Suprapubic skin (tissue), 4 donors: Measurements from ENCODE around the gene CLASP1. TPM values are rescaled to one million over a fixed set of nuclear protein-coding genes. Genes with fewer than 3 reads are reported as not detected.

Experiments
- DNase-seq, 2 donors: peaks; one replicate each; pipeline ENCODE4 v3.0.0-alpha.2; 2019; ENCODE audit warnings: low spot score in 2 of 2
- H3K27ac ChIP-seq: fragments of 200-600 bp; sonication (generic); one replicate; pipeline ENCODE4 v1.5.1; 2019
- H3K27me3 ChIP-seq: fragments of 200-600 bp; sonication (generic); one replicate; pipeline ENCODE4 v1.5.1; 2019
- H3K36me3 ChIP-seq: fragments of 200-600 bp; sonication (generic); one replicate; pipeline ENCODE4 v1.5.1; 2019
- H3K4me1 ChIP-seq: fragments of 200-600 bp; sonication (generic); one replicate; pipeline ENCODE4 v1.5.1; 2019
- H3K4me3 ChIP-seq: fragments of 200-600 bp; sonication (generic); one replicate; pipeline ENCODE4 v1.5.1; 2019; ENCODE audit warnings: mild to moderate bottlenecking
- H3K9me3 ChIP-seq: fragments of 200-600 bp; sonication (generic); one replicate; pipeline ENCODE4 v1.5.1; 2019
- CTCF ChIP-seq, 2 donors: fragments of 200-600 bp in 1 of 2; fragments of 450-650 bp in 1 of 2; sonication (generic) in 1 of 2; IDR thresholded peaks; one replicate each; pipeline ENCODE4 v1.5.1; 2016 to 2019; ENCODE audit warnings: antibody characterized with exemption in 2 of 2, mild to moderate bottlenecking in 1 of 2, moderate library complexity in 1 of 2
- EP300 ChIP-seq: sonication (generic); formaldehyde crosslinking; IDR thresholded peaks from one replicate; pipeline ENCODE4 v1.6.1; 2017; ENCODE audit warnings: antibody characterized with exemption
- POLR2A ChIP-seq, 2 donors: fragments of 450-650 bp; IDR thresholded peaks; one replicate each; pipeline ENCODE4 v1.6.1; 2017; ENCODE audit warnings: antibody characterized with exemption in 2 of 2, mild to moderate bottlenecking in 2 of 2, moderate library complexity in 2 of 2
- POLR2AphosphoS5 ChIP-seq, 3 donors: sonication (generic); formaldehyde crosslinking; IDR thresholded peaks; one replicate each; pipeline ENCODE4 v1.6.1; 2017; ENCODE audit warnings: antibody characterized with exemption in 3 of 3
- WGBS: methylation state at CpG from one replicate; pipeline ENCODE4 v1.1.5; 2018; 5-methylcytosine and 5-hydroxymethylcytosine counted together
- total RNA-seq, 4 donors: library from RNA; depleted of rRNA; stranded (reverse); fragments of >200 nt; gene quantifications; one replicate each; pipeline ENCODE4 v1.1.0, GENCODE V29; 2016

Gene CLASP1
- total RNA-seq, 4 donors from 2014 or later: 53.3 to 99.5 (median 67.6) TPM

GRCh38 chr2:121387591-121388325 lies 261.5 kb downstream of the CLASP1 start:
- WGBS: 80% methylated on average over 5 of the region's 5 CpGs
- no peaks in the 10 kb centered on the region for H3K27me3 ChIP-seq

GRCh38 chr2:121386707-121387106 lies 262.6 kb downstream of the CLASP1 start:
- peaks cover 60% of the 10 kb centered on the region for H3K36me3 ChIP-seq
- TF ChIP-seq POLR2A (IDR thresholded peaks at IDR 0.05): no peak
- WGBS: 55% methylated on average over 2 of the region's 2 CpGs

More at GRCh38 chr2:121387591-121388325, 261.5 kb downstream of the CLASP1 start:
- Histone ChIP-seq H3K27ac (no peak overlapping the region), H3K36me3 (peaks cover 53% of the 10 kb centered on the region), H3K9me3 (no peaks in the 10 kb centered on the region), H3K4me1 (no peaks in the 10 kb centered on the region), H3K4me3 (no peak overlapping the region)
- no peak for DNase-seq
- TF ChIP-seq CTCF (IDR thresholded peaks at IDR 0.05) (no peak), EP300 (no peak), POLR2A (IDR thresholded peaks at IDR 0.05) (no peak), POLR2AphosphoS5 (IDR thresholded peaks at IDR 0.05) (no peak)

GRCh38 chr2:121386102-121386501 lies 263.2 kb downstream of the CLASP1 start:
- peaks cover 60% of the 10 kb centered on the region for H3K36me3 ChIP-seq
- TF ChIP-seq EP300: no peak
- no peak for TF ChIP-seq POLR2AphosphoS5 (IDR thresholded peaks at IDR 0.05)

More at GRCh38 chr2:121386707-121387106, 262.6 kb downstream of the CLASP1 start:
- Histone ChIP-seq H3K9me3 (no peaks in the 10 kb centered on the region), H3K4me3 (no peak overlapping the region), H3K27ac (no peak overlapping the region), H3K27me3 (no peaks in the 10 kb centered on the region), H3K4me1 (no peaks in the 10 kb centered on the region)
- no peak for DNase-seq

GRCh38 chr2:121382744-121383143 lies 266.5 kb downstream of the CLASP1 start:
- H3K4me3 ChIP-seq: no peak overlapping the region
- 93% methylated on average over 3 of the region's 4 CpGs for WGBS
- H3K27ac ChIP-seq: no peak overlapping the region
- TF ChIP-seq EP300: no peak
- no peak for TF ChIP-seq CTCF (IDR thresholded peaks at IDR 0.05)
- no peak for TF ChIP-seq POLR2A (IDR thresholded peaks at IDR 0.05)
- TF ChIP-seq POLR2AphosphoS5 (IDR thresholded peaks at IDR 0.05): no peak
- no peak for DNase-seq
- no peaks in the 10 kb centered on the region for H3K9me3 ChIP-seq
- H3K4me1 ChIP-seq: no peaks in the 10 kb centered on the region
- peaks cover 86% of the 10 kb centered on the region for H3K36me3 ChIP-seq
- no peaks in the 10 kb centered on the region for H3K27me3 ChIP-seq

More at GRCh38 chr2:121386102-121386501, 263.2 kb downstream of the CLASP1 start:
- Histone ChIP-seq H3K4me1 (no peaks in the 10 kb centered on the region), H3K27me3 (no peaks in the 10 kb centered on the region), H3K9me3 (no peaks in the 10 kb centered on the region), H3K27ac (no peak overlapping the region), H3K4me3 (no peak overlapping the region)
- no peak for DNase-seq

- H3K27ac ChIP-seq: no peak overlapping the region
- no peaks in the 10 kb centered on the region for H3K9me3 ChIP-seq
- H3K27me3 ChIP-seq: no peaks in the 10 kb centered on the region
- WGBS: 55% methylated on average over 5 of the region's 5 CpGs
- H3K4me1 ChIP-seq: no peaks in the 10 kb centered on the region
- peaks cover 94% of the 10 kb centered on the region for H3K36me3 ChIP-seq
- H3K4me3 ChIP-seq: no peak overlapping the region
- no peak for TF ChIP-seq POLR2A (IDR thresholded peaks at IDR 0.05)
- TF ChIP-seq CTCF (IDR thresholded peaks at IDR 0.05): no peak
- TF ChIP-seq EP300: no peak
- TF ChIP-seq POLR2AphosphoS5 (IDR thresholded peaks at IDR 0.05): no peak
- no peak for DNase-seq
These were observed 271.6 kb downstream of the CLASP1 start for GRCh38 chr2:121377646-121378045.

GRCh38 chr2:121376535-121377250 lies 272.6 kb downstream of the CLASP1 start:
- no peak for DNase-seq
- no peaks in the 10 kb centered on the region for H3K27me3 ChIP-seq
- no peaks in the 10 kb centered on the region for H3K9me3 ChIP-seq
- WGBS: 95% methylated on average over 5 of the region's 5 CpGs
- H3K27ac ChIP-seq: no peak overlapping the region
- H3K4me1 ChIP-seq: no peaks in the 10 kb centered on the region
- TF ChIP-seq POLR2A (IDR thresholded peaks at IDR 0.05) (no peak), POLR2AphosphoS5 (IDR thresholded peaks at IDR 0.05) (no peak), EP300 (no peak)
- no peak overlapping the region for H3K4me3 ChIP-seq
- peaks cover 89% of the 10 kb centered on the region for H3K36me3 ChIP-seq
